Cortex of kidney (tissue), 1 donor: ENCODE data around the gene CCDC32.
"Not testable (repeated sequence)": the region's sequence is repeated elsewhere in the genome, so short reads cannot be mapped to it uniquely, and the experiment has no call there.

Experiments
- DNase-seq: peaks from one replicate; lab custom pipeline; 2025; lab: John Stamatoyannopoulos, UW

Gene CCDC32

GRCh38 chr15:40564591-40565332, at the start of gene CCDC32:
Gene CCDC32, minus strand, starts transcription at chr15:40565042. Its CDS starts 2,027 bp downstream, at chr15:40563015.
- DNase-seq = no peak

GRCh38 chr15:40613080-40613479, 48.2 kb upstream of the CCDC32 start:
- DNase-seq = no peak

DNA sequence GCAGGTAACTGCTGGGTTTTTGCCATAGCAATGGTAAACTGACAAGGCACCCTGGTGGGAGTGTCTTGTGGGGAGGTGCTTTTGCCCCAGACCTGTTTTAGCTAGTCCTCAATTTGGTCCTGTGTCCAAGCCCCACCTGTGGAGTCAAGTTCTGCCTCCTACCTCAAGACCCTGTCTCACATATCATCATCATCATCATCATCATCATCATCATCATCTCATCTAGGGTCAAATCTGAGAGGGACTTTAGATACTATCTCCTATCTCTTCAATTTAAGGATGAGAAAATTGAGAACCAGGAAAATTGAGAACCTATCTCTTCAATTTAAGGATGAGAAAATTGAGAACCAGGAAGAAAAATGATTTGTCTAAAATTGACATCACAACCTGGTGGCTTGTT, 39.1 kb upstream of the CCDC32 start:
- no peak for DNase-seq

- DNase-seq = no peak
Measured at GRCh38 chr15:40600956-40601355, 36.1 kb upstream of the CCDC32 start.

GRCh38 chr15:40598672-40599071, 33.8 kb upstream of the CCDC32 start:
- DNase-seq = no peak

DNA sequence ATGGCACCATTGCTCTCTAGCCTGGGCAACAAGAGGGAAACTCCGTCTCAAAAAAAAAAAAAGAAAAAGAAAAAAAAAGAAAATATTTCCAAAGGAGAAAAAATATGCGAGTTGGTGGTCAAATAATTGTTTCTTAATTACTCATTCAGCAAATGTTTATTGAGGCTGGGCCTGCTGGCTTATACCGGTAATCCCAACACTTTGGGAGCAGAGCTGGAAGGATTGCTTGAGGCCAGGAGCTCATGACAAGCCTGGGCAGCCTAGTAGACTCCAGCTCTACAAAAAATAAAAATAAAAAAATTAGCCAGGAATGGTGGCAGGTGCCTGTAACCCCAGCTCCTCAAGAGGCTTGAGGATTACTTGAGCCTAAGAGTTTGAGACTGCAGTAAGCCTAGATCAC, 33.3 kb upstream of the CCDC32 start:
- DNase-seq = no peak

GRCh38 chr15:40597024-40597423, 32.2 kb upstream of the CCDC32 start:
- no peak for DNase-seq

- DNase-seq = no peak
Measured at GRCh38 chr15:40595773-40596172, 30.9 kb upstream of the CCDC32 start.

- DNase-seq = no peak
Measured at GRCh38 chr15:40595219-40595618, 30.4 kb upstream of the CCDC32 start.

GRCh38 chr15:40594429-40594836, 29.6 kb upstream of the CCDC32 start:
- DNase-seq = no peak

DNA sequence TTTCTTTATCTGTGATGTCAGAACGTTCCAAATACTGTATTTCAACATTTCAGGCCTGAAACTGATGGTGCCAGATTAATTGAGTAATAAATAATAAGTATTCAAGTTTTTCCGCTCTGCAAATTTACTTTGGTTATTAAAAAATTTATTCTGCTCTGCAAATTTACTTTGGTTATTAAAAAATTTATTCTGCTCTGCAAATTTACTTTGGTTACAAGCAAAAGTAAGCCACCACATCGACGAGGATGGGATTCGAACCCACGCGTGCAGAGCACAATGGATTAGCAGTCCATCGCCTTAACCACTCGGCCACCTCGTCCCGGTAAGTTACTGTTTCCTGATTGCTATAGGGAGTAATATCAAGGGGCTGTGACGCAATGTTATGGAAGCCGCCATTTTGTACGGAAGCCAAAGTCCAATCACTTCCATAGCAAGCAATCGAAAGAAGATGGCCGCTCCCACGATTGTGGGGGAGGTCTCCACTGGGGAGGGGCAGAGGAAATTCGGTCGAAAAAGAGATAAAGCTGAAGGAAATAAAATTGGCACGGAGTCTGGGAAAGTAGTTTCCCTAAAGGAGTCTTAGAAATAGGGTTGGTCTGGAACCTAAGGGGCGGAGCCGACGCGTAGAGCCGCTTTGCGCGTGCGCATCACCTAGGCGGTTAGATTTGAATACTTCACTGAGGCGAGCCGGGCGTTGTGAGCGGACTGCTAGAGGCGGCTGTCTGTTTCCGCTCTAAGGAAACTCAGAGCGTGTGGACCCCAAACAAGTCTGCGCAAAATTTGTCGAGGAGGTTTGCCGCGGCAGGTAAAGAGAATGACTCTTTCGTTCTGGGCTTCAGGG, 29.0 kb upstream of the CCDC32 start, which contains the start of gene KNL1:
TSS of gene KNL1 (plus strand) at position 662 of the 841 bp plus-strand sequence. CDS start 8,683 bp downstream, outside the sequence.
- DNase-seq = no peak

DNA sequence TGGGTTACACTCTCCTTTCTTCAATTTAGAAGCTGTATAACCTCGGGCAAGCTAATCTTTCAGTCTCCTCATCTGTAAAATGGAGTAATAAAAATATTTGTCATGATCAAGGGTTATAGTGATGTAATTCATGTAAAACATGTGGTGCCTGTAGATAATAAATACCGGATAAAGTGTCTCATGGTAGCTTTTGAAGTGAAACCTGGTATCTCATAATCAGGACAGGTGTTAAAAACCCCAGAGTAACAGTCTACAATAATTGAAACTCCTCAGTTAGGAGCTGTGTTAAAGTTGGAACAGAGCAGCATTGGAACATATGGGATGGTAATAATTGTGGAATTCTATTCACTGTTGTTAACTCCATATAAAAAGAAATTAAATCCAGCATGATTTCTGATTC, 28.3 kb upstream of the CCDC32 start:
- DNase-seq = no peak

DNA sequence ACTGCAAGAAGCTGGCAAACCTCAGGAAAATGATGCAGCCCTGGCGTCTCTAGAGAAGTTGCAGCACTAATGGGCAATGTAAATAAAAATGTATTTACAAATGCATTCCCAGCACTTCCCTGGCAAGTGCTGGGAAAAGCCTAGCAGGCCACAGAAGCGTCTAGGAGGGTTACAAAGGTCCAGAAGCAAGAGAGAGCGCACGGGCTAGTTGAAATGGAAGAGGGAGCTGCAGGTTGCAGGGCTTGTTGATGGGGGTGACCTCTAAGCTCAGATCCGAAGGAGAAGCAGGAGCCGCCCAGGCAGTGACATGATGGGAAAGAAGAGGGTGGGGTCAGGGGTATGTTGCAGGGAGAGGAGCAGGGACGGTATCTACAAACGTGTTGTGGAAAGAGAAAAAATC, 26.5 kb upstream of the CCDC32 start:
- DNase-seq = no peak

- no peak for DNase-seq
Measured at GRCh38 chr15:40590667-40591050, 25.8 kb upstream of the CCDC32 start.

GRCh38 chr15:40584191-40584590, 19.3 kb upstream of the CCDC32 start:
- no peak for DNase-seq

GRCh38 chr15:40582726-40583246, 17.9 kb upstream of the CCDC32 start:
- no peak for DNase-seq

DNA sequence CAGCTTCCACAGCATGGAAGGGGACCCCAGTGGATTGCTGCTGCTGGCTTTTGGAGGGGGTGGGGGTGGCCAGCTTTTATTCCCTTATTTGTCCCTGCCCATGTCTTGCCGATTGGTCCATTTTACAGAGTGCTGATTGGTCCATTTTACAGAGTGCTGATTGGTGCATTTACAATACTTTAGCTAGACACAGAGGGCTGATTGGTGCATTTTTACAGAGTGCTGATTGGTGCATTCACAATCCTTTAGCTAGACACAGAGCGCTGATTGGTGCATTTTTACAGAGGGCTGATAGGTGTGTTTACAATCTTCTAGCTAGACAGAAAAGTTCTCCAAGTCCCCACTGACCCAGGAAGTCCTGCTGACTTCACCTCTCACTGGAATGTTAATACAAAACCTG, 17.0 kb upstream of the CCDC32 start:
- not testable (repeated sequence) for DNase-seq

DNA sequence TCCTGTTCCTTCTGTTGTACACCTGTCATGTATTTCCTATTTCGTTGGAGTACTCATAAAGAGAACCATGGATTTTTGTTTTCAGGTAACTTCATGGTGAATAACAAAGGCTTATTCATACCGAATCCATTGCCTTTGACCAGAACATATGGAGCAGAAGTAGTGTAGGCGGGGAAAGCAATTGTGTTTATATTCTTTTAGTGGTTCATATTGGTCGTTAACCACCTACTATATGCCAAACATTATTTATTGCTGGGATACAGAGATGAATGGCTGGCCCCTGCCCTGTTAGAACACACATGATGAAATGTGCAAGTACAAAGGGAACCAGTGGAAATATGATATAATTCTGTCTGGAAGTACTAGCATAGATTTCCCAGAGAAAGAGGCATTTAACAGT, 14.1 kb upstream of the CCDC32 start:
- DNase-seq = no peak

- not testable (repeated sequence) for DNase-seq
Measured at GRCh38 chr15:40576914-40577313, 12.1 kb upstream of the CCDC32 start.

DNA sequence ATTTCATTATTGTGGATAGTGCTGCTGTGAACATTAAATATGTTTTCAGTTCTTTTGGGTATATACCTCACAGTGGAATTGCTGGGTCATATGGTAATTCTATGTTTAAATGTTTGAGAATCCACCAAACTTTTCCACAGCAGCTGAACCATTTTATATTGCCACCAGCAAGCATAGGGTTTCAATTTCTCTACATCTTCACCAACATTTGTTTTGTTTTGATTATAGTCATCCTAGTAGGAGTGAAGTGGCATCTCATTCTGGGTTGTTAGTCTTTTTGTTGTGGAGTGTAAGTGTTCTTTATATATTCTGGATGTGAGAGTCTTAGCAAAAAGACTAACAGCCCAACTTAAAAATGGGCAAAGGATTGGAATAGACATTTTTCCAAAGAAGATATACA, 10.3 kb upstream of the CCDC32 start:
- no peak for DNase-seq

DNA sequence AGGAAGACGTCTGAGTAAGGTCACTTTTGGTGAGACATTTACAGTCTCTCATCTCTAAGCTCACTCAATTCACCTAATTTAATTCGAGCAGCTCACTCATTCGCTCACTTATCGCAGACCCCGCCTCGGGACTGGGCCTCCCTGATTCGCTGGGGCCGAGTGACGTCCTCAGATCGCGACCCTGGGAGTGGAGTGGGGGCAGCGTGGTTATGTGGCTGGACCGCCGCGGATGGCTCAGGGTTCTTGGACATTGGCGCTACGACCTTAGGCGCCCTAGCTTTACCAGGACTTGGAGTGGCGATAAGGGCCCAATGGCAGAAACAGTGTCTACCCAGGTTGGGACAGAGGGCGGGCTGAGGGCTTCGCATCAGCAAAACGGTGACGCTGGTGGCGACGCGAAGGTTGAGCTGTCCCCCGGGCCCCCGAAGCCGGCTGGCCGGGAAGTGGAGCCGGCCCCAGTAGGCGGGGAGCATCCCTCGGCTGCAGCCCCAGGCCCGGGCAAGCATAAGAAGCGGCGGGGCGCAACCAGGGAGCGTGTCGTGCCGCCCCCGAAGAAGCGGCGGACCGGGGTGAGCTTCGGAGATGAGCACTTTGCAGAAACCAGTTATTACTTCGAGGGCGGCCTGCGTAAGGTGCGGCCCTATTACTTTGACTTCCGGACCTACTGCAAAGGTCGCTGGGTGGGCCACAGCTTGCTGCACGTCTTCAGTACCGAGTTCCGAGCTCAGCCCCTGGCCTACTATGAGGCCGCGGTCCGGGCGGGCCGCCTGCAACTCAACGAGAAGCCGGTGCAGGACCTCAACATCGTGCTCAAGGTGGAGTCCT, 4.5 kb upstream of the CCDC32 start, which contains the start of gene RPUSD2:
TSS of gene RPUSD2 (plus strand) at position 171 of the 825 bp plus-strand sequence. CDS start at position 210, 39 bp downstream.
- no peak for DNase-seq

DNA sequence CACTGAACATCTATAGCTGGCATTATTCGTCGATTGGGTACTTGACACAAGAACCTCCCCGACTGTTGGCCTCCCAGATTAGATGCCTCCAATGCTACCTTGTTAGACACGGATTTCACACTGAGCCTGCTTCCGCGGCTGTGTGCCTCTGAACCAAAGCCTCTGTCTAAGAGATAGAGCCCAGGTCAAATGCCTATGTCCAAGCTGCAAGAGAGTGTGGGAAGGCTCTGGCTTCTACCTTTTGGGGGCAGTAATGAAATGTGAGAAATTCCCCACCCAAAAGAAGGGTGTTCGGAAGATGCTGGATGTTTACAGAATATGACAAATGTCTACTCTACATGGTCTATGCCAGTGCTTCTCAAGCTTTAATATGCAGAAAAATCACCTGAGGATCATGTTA, 2.3 kb upstream of the CCDC32 start:
- no peak for DNase-seq
